Cardiac septum (tissue), 1 donor: Measurements from ENCODE around the gene NKX2-1. TPM values are rescaled to one million over a fixed set of nuclear protein-coding genes. Genes with fewer than 3 reads are reported as not detected.

Experiments used
- DNase-seq: peaks from one replicate; pipeline ENCODE4 v3.0.0-alpha.2; 2020; ENCODE audit warnings: low spot score
- intact Hi-C: fragments of 100-400 bp; cut with DNase I; formaldehyde crosslinking; loops from one replicate; pipeline ENCODE4 v1.14.0; 2022
- total RNA-seq: library from RNA; stranded (reverse); fragmentation: NEBNext Ultra II Directional; extraction: Animal tissue kit (Norgen Biotek cat#: 25700); gene quantifications from one replicate; pipeline ENCODE4 v1.2.1, GENCODE V29; 2021
- donor health status: DM: no; HTN: no; CAD: no.

NKX2-1 gene
- total RNA-seq, 1 donor from 2014 or later, result not detected

GRCh38 chr14:36518586-36519430 is 1.2 kb downstream of the NKX2-1 start:
- intact Hi-C loops, result no loop called here
- DNase-seq, result no peak

DNA sequence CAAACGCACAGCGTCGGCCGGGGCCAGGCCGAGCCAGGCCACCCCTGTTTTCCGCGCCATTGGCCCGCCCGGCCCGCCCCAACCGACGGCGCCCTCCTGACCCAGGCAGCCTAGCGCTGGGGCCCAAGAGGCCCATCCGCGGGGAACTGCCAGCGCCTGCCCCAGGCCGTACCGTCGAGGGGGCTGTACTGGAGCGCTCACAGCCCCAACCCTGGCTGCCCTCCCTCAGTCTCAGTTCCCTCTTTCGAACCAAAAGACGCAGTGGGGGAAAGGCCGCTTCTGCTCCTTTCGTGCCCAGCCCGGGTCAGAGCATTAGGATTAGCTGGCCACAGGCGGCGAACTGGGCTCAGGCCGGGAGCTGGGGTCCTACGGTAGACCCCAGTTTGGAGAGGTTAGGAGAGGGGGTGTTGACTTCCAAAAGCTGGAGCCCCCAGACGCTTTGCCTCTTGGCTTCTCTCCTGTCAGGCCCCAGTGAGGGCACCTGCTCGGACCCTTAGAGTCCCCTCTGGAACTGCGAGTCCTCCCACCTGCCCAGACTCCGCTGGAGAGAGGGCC is 1.9 kb downstream of the NKX2-1 start:
- no peak for DNase-seq
- intact Hi-C loops, result no loop called here

GRCh38 chr14:36517242-36518030 is 2.6 kb downstream of the NKX2-1 start:
- intact Hi-C loops, result no loop called here
- DNase-seq, result no peak

DNA sequence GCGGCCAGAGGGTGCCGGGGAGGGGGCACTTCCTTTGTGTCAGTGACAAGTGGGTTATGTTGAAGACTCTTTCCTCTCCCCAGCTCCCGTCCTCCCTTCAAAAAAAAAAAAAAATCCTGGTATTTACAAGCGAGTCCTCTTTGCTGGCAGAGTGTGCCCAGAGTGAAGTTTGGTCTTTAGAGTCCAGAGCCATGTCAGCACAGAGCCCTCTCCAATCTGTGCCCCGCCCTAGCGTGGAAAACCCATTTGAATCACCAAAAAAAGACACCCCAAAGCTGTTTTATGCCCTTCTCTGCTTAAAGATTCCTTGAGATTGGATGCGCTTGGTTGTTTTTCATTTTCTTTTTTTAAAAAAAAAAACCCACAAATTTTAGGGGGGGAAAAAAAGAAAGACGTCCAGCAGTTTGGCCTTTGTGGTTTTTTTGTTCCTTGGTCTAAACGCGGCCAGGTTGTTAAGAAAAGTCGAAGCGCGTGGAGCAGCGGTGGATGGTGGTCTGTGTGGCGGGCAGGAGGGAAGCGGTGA is 3.3 kb downstream of the NKX2-1 start:
- intact Hi-C loops, result no loop called here
- DNase-seq, result no peak

DNA sequence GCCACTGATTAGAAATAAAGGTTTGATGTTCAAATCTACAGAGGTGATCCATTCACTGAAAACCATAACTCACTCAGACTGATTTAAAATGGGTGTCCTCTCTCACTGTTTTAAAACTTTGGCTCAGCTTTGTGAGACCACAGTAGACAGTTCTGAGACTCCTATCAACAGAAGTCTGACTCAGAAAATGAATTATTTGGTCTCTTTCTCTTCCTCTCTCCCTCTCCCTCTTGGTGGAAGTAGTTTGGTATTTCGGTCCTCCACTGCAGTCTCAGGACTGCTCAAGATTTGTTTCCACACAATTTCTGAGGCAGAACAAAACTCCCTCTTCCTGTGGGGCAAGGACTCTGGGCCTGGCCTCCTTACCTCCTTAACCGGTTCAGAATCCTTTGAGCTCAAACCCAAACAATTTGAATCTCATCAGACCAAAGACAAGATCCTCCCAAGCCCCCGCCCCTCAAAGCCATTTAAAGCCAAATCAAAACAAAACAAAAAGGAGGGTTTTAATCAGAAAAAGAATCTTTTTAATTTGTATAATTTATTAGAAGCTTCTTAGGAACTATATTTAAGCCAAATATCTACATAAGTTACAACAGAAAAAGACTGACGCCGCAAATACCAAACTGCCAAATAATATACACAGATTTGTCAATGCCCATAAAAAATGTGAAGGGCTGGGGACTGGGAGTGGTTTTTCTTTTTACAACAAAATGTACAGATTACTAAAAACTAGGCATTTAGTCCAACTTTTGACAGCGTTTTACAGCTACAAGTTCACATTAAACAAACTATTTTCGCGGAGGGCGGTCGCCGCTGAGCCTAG is 3.9 kb downstream of the NKX2-1 start:
- no peak for DNase-seq
- intact Hi-C loops, result no loop called here

- intact Hi-C loops, result no loop called here
- DNase-seq, result no peak
Measured at GRCh38 chr14:36515105-36515593, 4.9 kb downstream of the NKX2-1 start.

- DNase-seq, result no peak
- intact Hi-C loops, result no loop called here
Measured at GRCh38 chr14:36514278-36515104, 5.5 kb downstream of the NKX2-1 start.

GRCh38 chr14:36513451-36514277 is 6.4 kb downstream of the NKX2-1 start:
- DNase-seq, result no peak

DNA sequence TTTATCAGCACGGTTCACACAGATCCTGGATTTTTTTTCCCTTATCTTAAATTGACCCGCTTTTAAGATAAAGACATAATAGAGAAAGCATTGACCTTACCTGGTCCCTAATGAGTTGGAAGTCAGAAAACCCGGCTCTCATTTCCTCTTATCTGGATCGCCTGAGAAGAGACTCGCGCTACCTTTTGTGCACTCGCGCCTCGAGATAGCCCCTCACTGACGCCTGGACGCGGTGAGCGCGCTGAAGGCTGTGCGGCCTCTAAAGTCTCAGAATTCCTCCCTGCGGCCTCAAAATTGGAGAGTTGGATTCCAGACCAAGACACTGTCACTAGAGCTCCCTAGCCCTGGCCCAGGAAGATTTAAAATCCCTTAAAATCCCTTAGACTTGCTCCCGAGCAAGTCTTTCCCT is 7.0 kb downstream of the NKX2-1 start:
- intact Hi-C loops, result no loop called here
- DNase-seq, result no peak

More at GRCh38 chr14:36513451-36514277, 6.4 kb downstream of the NKX2-1 start:
- intact Hi-C loops, result no loop called here

DNA sequence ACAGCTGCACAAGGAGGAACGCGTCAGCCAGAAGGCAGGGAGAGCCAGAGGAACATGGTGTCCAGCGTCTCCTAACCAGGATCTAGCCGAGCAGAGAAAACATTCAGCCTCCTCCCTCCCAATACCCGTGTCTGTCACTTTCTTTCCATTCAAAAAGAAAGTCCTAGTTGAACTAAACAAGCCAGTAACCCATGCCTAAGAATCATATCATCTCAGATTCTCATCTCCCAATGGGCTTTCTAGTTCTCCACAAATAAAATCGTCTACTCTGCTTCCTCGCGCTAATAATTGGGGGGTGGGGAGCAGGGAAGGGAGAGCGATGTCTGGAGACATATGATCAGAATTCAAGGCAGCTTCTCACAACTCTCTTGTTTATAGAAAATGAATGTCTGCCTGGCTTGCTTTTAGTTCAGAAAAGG is 7.4 kb downstream of the NKX2-1 start:
- no peak for DNase-seq
- intact Hi-C loops, result no loop called here

GRCh38 chr14:36511981-36512584 is 7.9 kb downstream of the NKX2-1 start:
- DNase-seq, result no peak
- intact Hi-C loops, result no loop called here

DNA sequence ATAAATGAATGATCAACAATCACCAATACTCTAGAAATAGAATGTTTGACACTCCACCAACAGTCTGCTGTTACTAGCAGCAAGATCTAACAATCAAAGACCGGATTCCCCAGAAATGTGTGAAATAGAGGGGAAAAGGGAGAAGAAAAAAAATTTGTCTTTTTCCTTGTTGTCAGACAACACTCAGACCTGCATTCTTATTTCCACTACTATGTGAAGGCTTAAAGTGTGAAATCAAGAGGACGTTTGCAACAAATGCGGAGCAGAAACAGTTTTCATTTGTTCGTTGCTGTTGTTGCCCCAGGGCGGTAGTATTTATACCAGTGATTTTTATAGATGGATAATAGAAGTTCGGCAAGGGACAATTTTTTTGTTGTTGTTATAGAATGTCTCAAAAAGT is 9.2 kb downstream of the NKX2-1 start:
- DNase-seq, result no peak
- intact Hi-C loops, result no loop called here

DNA sequence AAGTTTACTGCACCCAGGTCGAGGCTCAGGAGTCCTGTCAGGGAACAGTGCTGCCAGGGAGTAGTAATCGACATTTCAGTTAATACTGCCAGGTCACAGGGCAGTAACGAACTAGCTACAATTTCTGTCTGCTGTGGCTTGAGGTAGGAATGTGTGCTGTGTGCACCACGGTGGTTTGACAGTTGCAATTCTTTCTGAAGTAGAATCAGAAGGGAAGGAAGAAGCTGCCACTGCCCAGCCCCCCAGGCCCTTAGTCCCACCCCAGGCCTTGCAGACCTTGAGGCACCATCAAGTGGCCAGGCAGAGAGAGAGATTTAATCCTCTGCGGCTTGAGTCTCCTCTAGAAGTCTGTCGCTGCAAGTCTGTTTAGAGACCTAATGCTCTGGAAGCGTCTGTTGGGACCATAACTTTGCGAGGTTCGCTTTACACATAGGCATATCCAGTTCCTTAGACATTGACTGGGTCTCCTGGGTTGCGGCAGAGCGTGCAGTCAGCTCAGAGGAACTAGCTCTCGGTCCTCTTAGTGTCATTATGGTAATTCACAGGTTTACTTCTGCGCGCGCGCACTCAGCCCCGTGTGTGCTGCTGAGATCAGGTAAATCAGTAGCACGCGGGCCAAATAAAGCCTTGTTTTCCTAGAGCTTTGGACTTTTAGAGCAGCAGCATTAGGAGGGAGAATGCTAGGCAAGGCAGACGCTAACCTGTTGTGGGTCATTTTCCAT is 9.8 kb downstream of the NKX2-1 start:
- no peak for DNase-seq
- intact Hi-C loops, result no loop called here

- intact Hi-C loops, result no loop called here
- no peak for DNase-seq
Measured at GRCh38 chr14:36509069-36509917, 10.7 kb downstream of the NKX2-1 start.

DNA sequence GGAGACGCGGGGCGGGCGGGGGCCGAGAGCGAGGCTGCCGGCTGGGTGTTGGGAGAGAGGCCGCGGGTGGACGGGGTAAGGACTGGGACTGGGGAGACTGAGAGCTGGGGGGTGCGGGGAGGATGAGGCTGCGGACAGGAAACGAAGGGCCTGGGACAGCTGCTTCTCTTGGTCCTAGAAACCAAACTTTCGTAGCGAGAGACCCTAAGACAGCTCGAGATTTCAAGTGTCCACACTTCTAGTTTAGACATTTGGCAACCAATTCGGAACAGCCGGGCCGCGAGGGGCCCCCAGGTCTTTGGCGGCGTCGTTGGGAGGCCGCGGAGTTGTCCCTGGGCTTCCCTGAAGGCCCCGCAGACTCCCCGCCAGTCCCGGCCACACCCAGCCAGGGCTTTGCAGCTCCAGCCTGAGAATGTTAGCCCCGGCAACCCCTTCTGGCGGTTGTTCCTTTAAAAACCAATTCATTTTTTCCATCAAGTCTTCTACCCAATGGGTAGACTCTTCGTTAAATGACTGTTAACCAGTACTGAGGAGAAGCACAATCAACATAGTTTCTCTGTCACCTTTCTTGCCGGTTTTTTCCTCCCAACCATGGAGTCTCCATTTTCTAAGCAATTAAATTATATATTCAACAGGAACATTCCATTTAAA is 11.5 kb downstream of the NKX2-1 start:
- no peak for DNase-seq
- intact Hi-C loops, result no loop called here
